H1 (cell line): ENCODE measurements around the gene CHAD. TPM values are rescaled to one million over a fixed set of nuclear protein-coding genes. Genes with fewer than 3 reads are reported as not detected.

Source experiments
- BACH1 ChIP-seq: IDR thresholded peaks from 2 replicates; pipeline ENCODE4 v1.6.1; 2012; ENCODE audit warnings: low read length, improper control_type of control experiment
- BCL11A ChIP-seq, 2 experiments: IDR thresholded peaks; one replicate each; pipeline ENCODE4 v1.6.1; 2011; ENCODE audit warnings: low read depth in 2 of 2, low read length in 2 of 2, mild to moderate bottlenecking in 2 of 2
- CBX8 ChIP-seq: fragments of 300-800, 300-1000 bp; sonication (generic); IDR thresholded peaks from 2 replicates; pipeline ENCODE4 v1.7.1; 2016; ENCODE audit warnings: low read depth, low read length, borderline replicate concordance
- CREB1 ChIP-seq: IDR thresholded peaks from 2 replicates; pipeline ENCODE4 v1.6.1; 2012; ENCODE audit warnings: inconsistent platforms
- EGR1 ChIP-seq: IDR thresholded peaks from 2 replicates; pipeline ENCODE4 v1.6.1; 2011; ENCODE audit warnings: low read depth, low read length, borderline replicate concordance
- HDAC2 ChIP-seq, 2 experiments: fragments of 300-600 bp in 1 of 2; sonication (generic) in 1 of 2; IDR thresholded peaks; 2 replicates each; pipeline ENCODE4 v1.6.1; 2011 to 2012; ENCODE audit warnings: low read depth in 2 of 2, low read length in 2 of 2, mild to moderate bottlenecking in 2 of 2, moderate library complexity in 2 of 2, borderline replicate concordance in 1 of 2, inconsistent platforms in 1 of 2
- HDAC6 ChIP-seq: IDR thresholded peaks from one replicate; pipeline ENCODE4 v1.7.1; 2012; ENCODE audit warnings: low read depth, mild to moderate bottlenecking, inconsistent platforms, low read length, moderate library complexity
- JUN ChIP-seq: IDR thresholded peaks from 2 replicates; pipeline ENCODE4 v1.6.1; 2011; ENCODE audit warnings: low read depth, mild to moderate bottlenecking, improper control_type of control experiment, low read length
- MAFK ChIP-seq: IDR thresholded peaks from 2 replicates; pipeline ENCODE4 v1.6.1; 2012; ENCODE audit warnings: low read depth, mild to moderate bottlenecking, improper control_type of control experiment, low read length
- MAX ChIP-seq: IDR thresholded peaks from 2 replicates; pipeline ENCODE4 v1.6.1; 2012; ENCODE audit warnings: inconsistent platforms
- PHF8 ChIP-seq: fragments of 200-600 bp; sonication (generic); conservative IDR thresholded peaks from 2 replicates; pipeline ENCODE4 v1.7.1; 2012; ENCODE audit warnings: low read depth, mild to moderate bottlenecking, inconsistent platforms, low read length, moderate library complexity
- RAD21 ChIP-seq, 2 experiments: IDR thresholded peaks in 1 of 2; conservative IDR thresholded peaks in 1 of 2; 2 replicates each; pipeline ENCODE4 v1.6.1; 2011; ENCODE audit warnings: low read depth in 2 of 2, low read length in 2 of 2, improper control_type of control experiment in 1 of 2, inconsistent platforms in 1 of 2, mild to moderate bottlenecking in 1 of 2, moderate library complexity in 1 of 2
- RNF2 ChIP-seq: fragments of 200-900, 300-1000 bp; sonication (generic); IDR thresholded peaks from 2 replicates; pipeline ENCODE4 v1.7.1; 2016; ENCODE audit warnings: borderline replicate concordance, low read depth, mild to moderate bottlenecking, antibody characterized with exemption, low read length; ENCODE audit not compliant: poor library complexity, severe bottlenecking; ENCODE audit errors: missing control alignments
- SP1 ChIP-seq: IDR thresholded peaks from 2 replicates; pipeline ENCODE4 v1.6.1; 2011; ENCODE audit warnings: low read depth, low read length
- SP4 ChIP-seq: IDR thresholded peaks from 2 replicates; pipeline ENCODE4 v1.6.1; 2012; ENCODE audit warnings: low read length, inconsistent platforms
- SRF ChIP-seq: IDR thresholded peaks from 2 replicates; pipeline ENCODE4 v1.6.1; 2011; ENCODE audit warnings: mild to moderate bottlenecking, low read depth, low read length, moderate library complexity
- TAF7 ChIP-seq: optimal IDR thresholded peaks from 2 replicates; pipeline ENCODE3; 2011; ENCODE audit warnings: low read depth, mild to moderate bottlenecking, inconsistent platforms, low read length, moderate library complexity, borderline replicate concordance
- TBP ChIP-seq: IDR thresholded peaks from 2 replicates; pipeline ENCODE4 v1.6.1; 2011; ENCODE audit warnings: low read depth, low read length, improper control_type of control experiment
- TCF12 ChIP-seq: IDR thresholded peaks from 2 replicates; pipeline ENCODE4 v1.6.1; 2011; ENCODE audit warnings: low read depth, mild to moderate bottlenecking, low read length
- ZNF274 ChIP-seq: IDR thresholded peaks from 2 replicates; pipeline ENCODE4 v1.7.0; 2012; ENCODE audit warnings: low read length, borderline replicate concordance; ENCODE audit errors: extremely low read depth
- polyA plus RNA-seq, 7 experiments: library from polyadenylated mRNA; depleted of rRNA in 3 of 7; stranded (reverse) in 5 of 7; unstranded in 2 of 7; fragments of >200 nt in 5 of 7; fragments of 200-250 nt in 2 of 7; gene quantifications; 1 replicate in 5 of 7; 2 replicates in 1 of 7; 4 replicates in 1 of 7; pipeline versions ENCODE4 v1.2.1 to v1.2.3, GENCODE V29; 2011 to 2013; ENCODE audit warnings: missing spikeins in 2 of 7, mixed read lengths in 2 of 7
- total RNA-seq: library from RNA; stranded (reverse); fragmentation: NEBNext Ultra II Directional; extraction: Animal tissue kit (Norgen Biotek cat#: 25700); gene quantifications from 2 replicates; pipeline ENCODE4 v1.2.1, GENCODE V29; 2021
- TF ChIP-seq, protein P1 (sequence below): IDR thresholded peaks from 2 replicates; pipeline ENCODE4 v1.6.1; 2012; ENCODE audit warnings: low read length, inconsistent platforms

CHAD gene
- total and polyA plus RNA-seq, 2 of the 8 experiments (the other 6 are each of a cell fraction or from before 2014, with no cell fraction given) = 0.03 TPM; not detected in 1

DNA sequence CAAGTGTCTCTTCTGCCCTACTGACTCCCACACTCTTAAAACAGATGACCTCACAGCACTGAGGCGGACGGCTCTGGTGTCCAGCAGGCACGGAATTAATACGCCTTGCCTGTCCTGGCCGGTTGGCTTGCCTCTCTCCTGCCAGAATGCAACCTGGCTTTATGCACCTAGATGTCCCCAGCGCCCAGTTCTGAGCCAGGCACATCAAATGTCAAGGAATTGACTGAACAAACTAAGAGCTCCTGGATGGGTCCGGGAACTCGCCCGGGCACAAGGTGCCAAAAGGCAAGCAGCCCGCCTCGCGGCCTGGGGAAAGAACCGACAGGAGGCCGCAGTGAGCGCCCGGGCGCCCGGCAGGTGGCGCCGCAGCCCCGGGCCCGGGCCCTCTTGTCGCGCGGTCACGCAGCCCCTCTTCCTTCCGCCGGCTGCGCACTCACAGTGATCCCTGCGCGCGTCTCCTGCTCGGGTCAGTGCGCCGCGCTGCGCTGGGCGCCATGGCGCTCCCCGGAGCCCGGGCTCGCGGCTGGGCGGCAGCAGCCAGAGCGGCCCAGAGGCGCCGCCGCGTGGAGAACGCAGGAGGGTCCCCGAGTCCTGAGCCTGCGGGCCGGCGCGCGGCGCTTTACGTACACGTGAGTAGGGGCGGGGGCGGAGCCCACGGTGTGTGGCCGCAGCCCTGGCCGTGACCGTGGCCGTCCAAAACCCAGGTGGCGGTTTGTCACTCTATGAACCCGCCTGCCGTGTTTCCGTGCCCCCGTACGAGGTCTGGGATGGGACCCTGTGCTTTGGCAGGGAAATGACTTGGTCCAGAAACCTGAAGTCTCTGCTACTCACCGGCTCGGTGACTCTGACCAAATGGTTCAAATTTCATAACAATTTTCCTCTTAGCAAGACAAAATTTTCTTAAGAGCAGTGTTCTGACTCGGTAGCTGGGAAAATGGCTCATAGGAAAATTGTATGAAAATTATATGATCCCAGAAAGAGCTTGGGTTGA is 10.0 kb upstream of the CHAD start, which contains the start of gene RSAD1 (continued):
- TF ChIP-seq, protein P1, sequence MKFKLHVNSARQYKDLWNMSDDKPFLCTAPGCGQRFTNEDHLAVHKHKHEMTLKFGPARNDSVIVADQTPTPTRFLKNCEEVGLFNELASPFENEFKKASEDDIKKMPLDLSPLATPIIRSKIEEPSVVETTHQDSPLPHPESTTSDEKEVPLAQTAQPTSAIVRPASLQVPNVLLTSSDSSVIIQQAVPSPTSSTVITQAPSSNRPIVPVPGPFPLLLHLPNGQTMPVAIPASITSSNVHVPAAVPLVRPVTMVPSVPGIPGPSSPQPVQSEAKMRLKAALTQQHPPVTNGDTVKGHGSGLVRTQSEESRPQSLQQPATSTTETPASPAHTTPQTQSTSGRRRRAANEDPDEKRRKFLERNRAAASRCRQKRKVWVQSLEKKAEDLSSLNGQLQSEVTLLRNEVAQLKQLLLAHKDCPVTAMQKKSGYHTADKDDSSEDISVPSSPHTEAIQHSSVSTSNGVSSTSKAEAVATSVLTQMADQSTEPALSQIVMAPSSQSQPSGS = no peak
- no peak for TF ChIP-seq CBX8
- peak; percentile 56 for TF ChIP-seq BACH1
- peak; percentile 73 for TF ChIP-seq CREB1
- TF ChIP-seq JUN = no peak
- 0 out of 4 replicates have a peak, but pooled peaks of 1 of the 2 experiments have one; percentile 79 for TF ChIP-seq HDAC2 (IDR thresholded peaks at IDR 0.05; ENCODE audit: borderline replicate concordance in 1 of 2, low read depth in 2 of 2, low read length in 2 of 2)
- no peak for TF ChIP-seq MAFK
- TF ChIP-seq SP1 = no peak
- no peak; the same call in 1 of the 2 replicates for TF ChIP-seq TBP
- no peak for TF ChIP-seq HDAC6
- TF ChIP-seq TCF12 = no peak
- no peak for TF ChIP-seq SP4
- TF ChIP-seq RNF2 = no peak
- peak; percentile 40 to 58; a peak in 3 of 4 replicates for TF ChIP-seq RAD21 (IDR thresholded peaks at IDR 0.05 in 1 of 2, conservative IDR thresholded peaks at IDR 0.05 in 1 of 2; ENCODE audit: low read depth in 2 of 2, low read length in 2 of 2)
- no peak for TF ChIP-seq ZNF274
- peak; percentile 3; the same call in 1 of the 2 replicates for TF ChIP-seq EGR1
- peak; percentile 65 for TF ChIP-seq PHF8
- no peak for TF ChIP-seq BCL11A (IDR thresholded peaks at IDR 0.05; ENCODE audit: low read depth in 2 of 2, low read length in 2 of 2)
- TF ChIP-seq SRF = peak; percentile 40; the same call in 1 of the 2 replicates
- TF ChIP-seq TAF7 = peak; percentile 96
- TF ChIP-seq MAX = peak; percentile 20; the same call in 1 of the 2 replicates
